ENCODE measurements around the gene ADISSP. TPM values are rescaled to one million over a fixed set of nuclear protein-coding genes. Genes with fewer than 3 reads are reported as not detected.
A peak's percentile ranks its signal among the peaks of the same experiment; 100 is the strongest.

The ADISSP gene
- total RNA-seq, 1 donor from 2014 or later, result 48.4 TPM

DNA sequence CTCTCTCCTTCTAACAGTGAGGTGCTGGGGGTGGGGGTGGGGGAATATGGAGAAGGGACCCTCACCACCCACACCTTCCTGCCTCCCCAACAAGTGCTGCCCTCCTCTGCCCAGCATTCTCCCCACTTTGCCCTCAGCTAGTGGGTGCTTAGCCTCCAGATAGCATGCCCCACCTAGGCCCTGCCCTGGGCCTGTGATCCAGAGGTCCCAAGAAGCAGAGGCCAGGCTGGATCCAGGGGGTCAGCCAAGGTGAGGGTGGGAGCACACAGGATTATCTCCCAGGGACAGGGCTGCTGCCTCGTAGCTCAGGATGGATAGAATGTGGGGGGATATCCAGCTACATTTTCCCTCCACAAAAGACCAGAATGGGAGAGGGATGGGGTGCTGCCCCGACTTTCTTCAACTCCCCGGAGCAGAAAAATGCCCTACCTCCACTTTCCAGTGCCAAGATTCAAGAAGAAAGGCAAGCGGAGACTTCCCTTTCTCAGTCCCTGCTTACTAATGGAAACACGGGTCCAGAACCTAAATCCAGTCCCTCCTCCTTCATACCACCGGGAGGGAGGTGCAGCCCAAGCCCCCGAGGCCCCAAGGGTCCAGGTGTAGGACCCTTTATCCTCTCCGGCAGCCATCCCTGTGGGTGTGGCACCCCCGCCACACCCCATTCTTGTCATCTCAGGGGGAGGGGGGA, 987 bp downstream of the ADISSP start:
- Histone ChIP-seq H3K4me3 (peak overlapping the region; percentile 78), H3K27me3 (no peaks in the 10 kb centered on the region), H3K27ac (no peak overlapping the region), H3K9me3 (no peaks in the 10 kb centered on the region), H3K36me3 (no peaks in the 10 kb centered on the region), H3K4me1 (peaks cover 5 to 11% of the 10 kb centered on the region in 2 donors)
- intact Hi-C loops (cut with DNase I), result loop anchor here (1.0 to 2.0 kb wide), 3 partner anchors 14 to 54 kb away; partner anchors contain the start of genes AP5S1 and SPEF1
- TF ChIP-seq, protein P1, sequence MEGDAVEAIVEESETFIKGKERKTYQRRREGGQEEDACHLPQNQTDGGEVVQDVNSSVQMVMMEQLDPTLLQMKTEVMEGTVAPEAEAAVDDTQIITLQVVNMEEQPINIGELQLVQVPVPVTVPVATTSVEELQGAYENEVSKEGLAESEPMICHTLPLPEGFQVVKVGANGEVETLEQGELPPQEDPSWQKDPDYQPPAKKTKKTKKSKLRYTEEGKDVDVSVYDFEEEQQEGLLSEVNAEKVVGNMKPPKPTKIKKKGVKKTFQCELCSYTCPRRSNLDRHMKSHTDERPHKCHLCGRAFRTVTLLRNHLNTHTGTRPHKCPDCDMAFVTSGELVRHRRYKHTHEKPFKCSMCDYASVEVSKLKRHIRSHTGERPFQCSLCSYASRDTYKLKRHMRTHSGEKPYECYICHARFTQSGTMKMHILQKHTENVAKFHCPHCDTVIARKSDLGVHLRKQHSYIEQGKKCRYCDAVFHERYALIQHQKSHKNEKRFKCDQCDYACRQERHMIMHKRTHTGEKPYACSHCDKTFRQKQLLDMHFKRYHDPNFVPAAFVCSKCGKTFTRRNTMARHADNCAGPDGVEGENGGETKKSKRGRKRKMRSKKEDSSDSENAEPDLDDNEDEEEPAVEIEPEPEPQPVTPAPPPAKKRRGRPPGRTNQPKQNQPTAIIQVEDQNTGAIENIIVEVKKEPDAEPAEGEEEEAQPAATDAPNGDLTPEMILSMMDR (IDR thresholded peaks at IDR 0.05), result no peak
- DNase-seq (ENCODE audit: low spot score in 2 of 2), result no peak

DNA sequence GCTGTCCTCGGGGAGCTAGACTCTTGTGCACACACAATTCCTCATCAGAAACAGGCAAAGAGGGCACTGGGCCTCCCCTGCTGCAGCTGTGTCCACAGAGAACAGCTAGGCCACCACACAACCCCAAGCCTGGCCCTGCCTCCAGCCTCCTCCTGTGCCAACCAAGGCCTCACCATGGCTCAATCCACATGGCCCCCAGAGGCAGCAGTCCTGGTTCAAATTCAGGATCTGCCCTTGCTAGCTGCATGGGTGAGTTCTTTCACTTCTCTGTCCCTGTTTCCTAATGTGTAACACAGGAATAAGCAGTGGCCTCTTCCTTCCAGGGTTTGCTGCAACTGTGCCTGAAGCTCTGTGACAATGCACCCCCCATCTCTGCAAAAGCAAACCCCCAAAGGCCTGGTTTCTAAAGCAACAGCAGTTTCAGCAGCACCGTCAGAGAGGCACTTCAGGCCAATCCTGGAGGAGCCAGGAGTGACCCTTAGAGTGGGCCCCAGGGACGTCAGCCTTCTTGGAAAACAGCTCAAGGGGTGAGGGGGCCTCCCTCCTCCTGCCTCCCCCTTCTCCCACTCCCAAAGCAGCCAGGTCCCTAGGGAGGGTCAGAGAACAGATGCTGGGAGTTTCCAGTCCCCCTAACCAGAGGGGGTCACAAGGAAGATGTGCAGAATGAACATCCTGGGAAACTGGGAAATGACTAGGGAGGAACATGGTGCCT, 2.2 kb downstream of the ADISSP start:
- H3K4me1 ChIP-seq, result peaks cover 5 to 11% of the 10 kb centered on the region in 2 donors
- TF ChIP-seq, protein P1 (IDR thresholded peaks at IDR 0.05), result no peak
- intact Hi-C loops (cut with DNase I), result no loop called here
- no peaks in the 10 kb centered on the region for H3K36me3 ChIP-seq
- H3K4me3 ChIP-seq, result no peak overlapping the region
- no peak overlapping the region for H3K27ac ChIP-seq
- no peaks in the 10 kb centered on the region for H3K27me3 ChIP-seq
- H3K9me3 ChIP-seq, result no peaks in the 10 kb centered on the region
- no peak for DNase-seq (ENCODE audit: low spot score in 2 of 2)

DNA sequence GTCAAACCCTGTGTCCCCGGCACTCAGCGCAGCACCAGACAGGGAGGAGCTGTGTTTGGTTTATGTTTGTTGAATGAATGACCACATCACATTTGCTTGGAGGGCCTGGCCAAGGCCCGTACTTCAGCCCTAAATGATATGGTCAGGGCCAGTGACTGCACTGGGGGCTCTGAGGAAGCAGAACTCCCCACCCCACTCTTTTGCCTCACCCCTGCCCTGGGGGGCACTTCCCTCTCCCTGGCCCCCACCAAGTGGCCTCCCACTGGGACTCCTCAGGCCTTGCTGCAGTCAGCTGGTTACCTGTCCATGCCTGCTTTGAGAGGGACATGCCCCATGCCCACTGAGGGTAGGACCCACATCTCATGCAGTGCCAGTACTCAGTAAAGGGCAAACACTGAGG, 2.9 kb downstream of the ADISSP start:
- Histone ChIP-seq H3K27me3 (no peaks in the 10 kb centered on the region), H3K9me3 (no peaks in the 10 kb centered on the region), H3K4me3 (no peak overlapping the region), H3K27ac (no peak overlapping the region), H3K4me1 (peaks cover 5 to 11% of the 10 kb centered on the region in 2 donors), H3K36me3 (no peaks in the 10 kb centered on the region)
- DNase-seq (ENCODE audit: low spot score in 2 of 2), result no peak
- intact Hi-C loops (cut with DNase I), result no loop called here
- TF ChIP-seq, protein P1 (IDR thresholded peaks at IDR 0.05), result no peak

DNA sequence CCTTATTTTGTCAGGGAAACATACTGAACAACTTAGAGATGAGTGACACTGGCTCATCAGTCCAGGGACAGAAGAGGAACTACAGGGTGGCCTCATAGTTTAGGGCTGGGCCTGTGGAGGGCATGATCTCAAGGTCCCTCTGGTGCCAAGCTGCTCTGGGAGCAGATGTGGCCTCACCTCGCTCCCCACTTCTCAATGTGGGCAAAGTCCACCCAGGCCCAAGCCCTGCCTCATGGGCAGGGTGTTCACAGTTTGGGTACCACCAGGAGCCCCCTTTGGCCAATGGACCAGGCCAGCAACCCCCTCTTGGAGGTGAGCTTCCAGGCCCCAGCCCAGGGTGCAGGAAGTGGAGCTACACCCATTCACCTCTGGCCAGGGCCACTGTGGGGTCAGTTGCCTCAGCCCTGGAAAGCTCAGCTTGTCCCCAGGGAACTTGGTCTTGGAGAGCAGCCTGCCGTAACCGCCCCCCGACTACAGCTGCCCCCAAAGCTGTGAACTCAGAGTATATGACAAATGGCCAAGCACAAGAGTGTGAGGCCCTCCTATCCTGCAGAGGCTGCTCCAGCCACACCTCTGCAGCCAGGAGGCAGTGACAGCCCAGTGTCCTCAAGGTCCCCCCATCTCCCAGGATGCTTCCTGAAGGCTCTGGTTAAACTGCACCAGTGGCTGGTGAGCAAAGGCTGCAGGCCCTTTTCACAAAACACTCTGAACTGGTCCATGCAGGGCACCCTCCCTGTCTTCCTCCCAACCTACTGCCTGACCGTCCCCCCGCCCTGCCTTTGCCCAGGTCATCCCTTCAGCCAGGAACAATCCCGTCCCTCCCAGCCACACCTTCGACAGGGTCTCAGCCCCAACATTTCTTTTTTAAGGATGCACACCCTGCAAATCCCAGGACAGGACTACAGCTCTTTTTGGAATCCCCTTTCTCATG, 3.6 kb downstream of the ADISSP start:
- no peak for DNase-seq (ENCODE audit: low spot score in 2 of 2)

More for the DNA sequence above, 3.6 kb downstream of the ADISSP start:
- H3K9me3 ChIP-seq, result no peaks in the 10 kb centered on the region
- intact Hi-C loops (cut with DNase I), result no loop called here
- H3K4me1 ChIP-seq, result peaks cover 5 to 10% of the 10 kb centered on the region in 2 donors
- H3K27me3 ChIP-seq, result no peaks in the 10 kb centered on the region
- no peaks in the 10 kb centered on the region for H3K36me3 ChIP-seq
- TF ChIP-seq, protein P1 (IDR thresholded peaks at IDR 0.05), result no peak
- H3K4me3 ChIP-seq, result no peak overlapping the region
- no peak overlapping the region for H3K27ac ChIP-seq
